ENCODE measurements around the gene GJD3. TPM values are rescaled to one million over a fixed set of nuclear protein-coding genes. Genes with fewer than 3 reads are reported as not detected.

The GJD3 gene
- total RNA-seq, 2 experiments from 2014 or later = not detected

GRCh38 chr17:40345161-40345993, 19.2 kb downstream of the GJD3 start:
- Mint-ChIP-seq H3K27ac (peak overlapping the region; percentile 93), H3K36me3 (ENCODE audit: low read depth) (peaks cover 56% of the 10 kb centered on the region), H3K4me3 (peak overlapping the region; percentile 83), H3K27me3 (no peaks in the 10 kb centered on the region), H3K4me1 (ENCODE audit: low read depth) (peaks cover 83% of the 10 kb centered on the region), H3K9me3 (no peaks in the 10 kb centered on the region)
- intact Hi-C loops (cut with DNase I, micrococcal nuclease) = no loop called here
- Histone ChIP-seq H3K9me3 (ENCODE audit: control insufficient read depth in 1 of 2, insufficient read depth in 1 of 2, low read length in 2 of 2) (no peaks in the 10 kb centered on the region), H3K4me3 (ENCODE audit: low read length) (peak overlapping the region; percentile 60), H3K27me3 (ENCODE audit: control insufficient read depth in 1 of 2, insufficient read depth in 2 of 2, low read length in 2 of 2) (no peaks in the 10 kb centered on the region), H3K36me3 (ENCODE audit: insufficient read depth, low read length) (peaks cover 36% of the 10 kb centered on the region), H3K4me1 (ENCODE audit: insufficient read depth, low read length) (peaks cover 93% of the 10 kb centered on the region), H3K27ac (ENCODE audit: low read depth in 1 of 2, low read length in 2 of 2) (peak overlapping the region; percentile 27 to 70)
- ChIA-PET POLR2A (interaction anchor here (1.2 to 11.2 kb wide), 10 partner anchors 9 to 203 kb away, joined by 3 to 117 read pairs (median 4); partner anchors contain the start of gene WIPF2), CTCF (interaction anchor here (0.6 to 2.6 kb wide), 6 partner anchors 10 to 49 kb away, joined by 3 to 10 read pairs (median 4); no protein-coding TSS in a partner anchor)
- DNase-seq = peak in 6 of 14 experiments; percentile 30 to 67 (median 54)
- TF ChIP-seq CTCF (IDR thresholded peaks at IDR 0.05) = no peak
- peak; percentile 13 for ATAC-seq (ENCODE audit: poor library complexity)

GRCh38 chr17:40344421-40345160, 19.9 kb downstream of the GJD3 start:
- no peak for TF ChIP-seq CTCF (IDR thresholded peaks at IDR 0.05)
- ATAC-seq (ENCODE audit: poor library complexity) = peak; percentile 2
- CTCF ChIA-PET = interaction anchor here (1.1 to 2.6 kb wide), 3 partner anchors 10 to 42 kb away, joined by 4 to 10 read pairs (median 9); no protein-coding TSS in a partner anchor
- H3K36me3 ChIP-seq (ENCODE audit: insufficient read depth, low read length) = peaks cover 36% of the 10 kb centered on the region
- DNase-seq = peak in 1 of 14 experiments; percentile 33
- POLR2A ChIA-PET = interaction anchor here (1.3 to 11.2 kb wide), 8 partner anchors 10 to 204 kb away, joined by 3 to 117 read pairs (median 6); no protein-coding TSS in a partner anchor
- Mint-ChIP-seq H3K36me3 (ENCODE audit: low read depth) (peaks cover 56% of the 10 kb centered on the region), H3K4me3 (peak overlapping the region; percentile 83), H3K9me3 (no peaks in the 10 kb centered on the region), H3K4me1 (ENCODE audit: low read depth) (peaks cover 84% of the 10 kb centered on the region), H3K27me3 (no peaks in the 10 kb centered on the region), H3K27ac (peak overlapping the region; percentile 93)
- intact Hi-C loops (cut with DNase I, micrococcal nuclease) = no loop called here
- no peaks in the 10 kb centered on the region for H3K27me3 ChIP-seq (ENCODE audit: control insufficient read depth in 1 of 2, insufficient read depth in 2 of 2, low read length in 2 of 2)
- H3K4me1 ChIP-seq (ENCODE audit: insufficient read depth, low read length) = peaks cover 90% of the 10 kb centered on the region
- peak overlapping the region; percentile 60 for H3K4me3 ChIP-seq (ENCODE audit: low read length)
- peak overlapping the region; percentile 27 to 70 for H3K27ac ChIP-seq (ENCODE audit: low read depth in 1 of 2, low read length in 2 of 2)
- no peaks in the 10 kb centered on the region for H3K9me3 ChIP-seq (ENCODE audit: control insufficient read depth in 1 of 2, insufficient read depth in 1 of 2, low read length in 2 of 2)

All from CD4-positive, alpha-beta T cell (primary cell).